ENCODE data around the gene SMIM44. TPM values are rescaled to one million over a fixed set of nuclear protein-coding genes. Genes with fewer than 3 reads are reported as not detected.

Gene SMIM44
- polyA plus RNA-seq, result not detected in 2 replicates

DNA sequence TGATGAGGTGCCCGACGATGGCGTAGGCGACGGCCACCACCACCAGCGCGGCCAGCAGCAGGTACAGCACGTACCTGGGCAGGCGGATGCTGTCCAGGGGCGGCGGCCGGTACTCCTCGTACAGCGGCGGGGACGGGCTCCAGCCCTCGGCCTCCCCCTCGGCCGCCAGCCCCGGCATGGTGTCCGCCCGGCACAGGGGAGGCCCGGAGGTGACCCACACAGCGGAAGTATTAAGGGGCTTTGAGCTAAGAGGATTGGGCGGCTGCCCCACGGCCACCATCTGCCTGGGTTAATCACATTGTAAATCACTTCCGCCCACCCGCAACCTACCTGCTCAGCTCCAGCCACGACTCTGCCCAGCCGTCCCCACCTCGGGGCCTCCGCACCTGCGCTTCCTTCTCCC lies at the start of gene SMIM44:
Gene SMIM44 (minus strand): TSS at position 216 of the 403 bp plus-strand sequence. CDS start 38 bp downstream, at position 178.

GRCh38 chr19:3505598-3506383 lies 22.6 kb upstream of the SMIM44 start, which contains the start of gene FZR1:
Gene FZR1 (plus strand): TSS chr19:3506311. CDS start chr19:3522990, 16,679 bp downstream.

DNA sequence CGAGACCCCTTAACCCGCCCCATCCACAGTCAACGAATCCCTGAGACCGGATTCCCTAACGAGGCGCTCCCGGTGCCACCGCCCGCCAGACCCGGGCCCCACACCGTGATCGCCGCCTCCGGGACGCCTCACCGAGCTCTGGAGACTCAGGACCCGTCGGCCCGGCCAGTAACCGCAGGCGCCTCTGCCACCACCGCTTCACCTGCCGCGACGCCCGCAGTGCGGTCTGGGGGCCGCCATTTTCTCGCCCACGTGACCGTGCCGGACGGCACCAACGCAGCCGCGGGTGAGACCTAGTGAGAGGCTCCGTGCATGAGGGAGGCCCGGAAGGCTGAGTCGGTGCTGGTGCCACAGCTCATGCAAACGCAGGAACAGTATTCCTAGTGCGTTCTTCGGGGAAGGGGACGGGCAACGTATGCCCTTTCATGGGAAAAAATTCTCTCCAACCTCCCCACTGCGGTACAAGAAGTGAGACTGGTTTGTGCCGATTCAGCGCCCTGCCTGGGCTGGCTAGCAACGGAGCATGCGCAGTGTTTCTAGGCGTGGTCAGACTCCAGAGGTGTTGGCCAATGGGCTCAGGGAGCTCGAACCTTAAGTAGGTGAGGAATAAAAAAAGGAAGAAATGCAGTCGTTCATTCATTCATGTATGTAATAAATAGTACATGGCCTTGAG lies 17.3 kb upstream of the SMIM44 start, which contains the start of gene DOHH:
Gene DOHH (minus strand): TSS at position 246 of the 673 bp plus-strand sequence. CDS start 3,860 bp downstream, outside the sequence.

DNA sequence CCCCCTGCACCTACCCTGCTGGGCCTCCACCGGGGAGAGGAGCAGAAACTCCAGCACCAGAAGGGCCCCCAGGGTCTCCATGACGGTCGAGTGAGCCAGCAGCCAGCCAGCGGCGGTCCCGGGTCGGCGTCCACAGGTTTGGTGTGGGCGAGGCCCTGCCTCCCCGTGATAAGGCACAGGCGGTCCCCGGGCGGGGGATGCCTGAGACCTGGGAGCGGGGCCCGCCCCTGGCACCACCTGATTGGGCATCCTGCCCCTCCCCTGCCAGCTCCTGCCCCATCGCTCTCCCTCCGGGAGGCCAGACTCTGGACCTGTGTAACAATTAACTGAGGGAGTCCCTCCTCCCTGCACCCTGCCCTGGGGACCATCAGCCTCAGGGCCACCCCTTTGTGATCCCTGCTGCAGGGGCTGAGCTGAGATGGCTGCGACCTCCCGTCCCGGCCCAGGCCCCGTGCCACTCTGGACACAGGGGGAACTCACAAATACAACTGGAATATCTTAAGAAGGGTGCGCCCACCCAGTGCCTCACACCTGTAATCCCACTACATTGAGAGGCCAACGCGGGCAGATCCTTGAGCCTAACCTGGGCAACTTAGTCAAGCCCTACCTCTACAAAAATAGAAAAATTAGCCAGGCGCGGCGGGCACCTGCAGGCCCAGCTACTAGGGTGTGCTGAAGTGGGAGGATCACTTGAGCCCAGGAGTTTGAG lies 2.7 kb downstream of the SMIM44 start, which contains the start of gene SMIM24:
Gene SMIM24 (minus strand): TSS at position 143 of the 709 bp plus-strand sequence. CDS start 62 bp downstream, at position 81.

Other genes starting within 250 kb of the SMIM44 start
- gene NFIC, start 116.9 kb downstream of the SMIM44 start, polyA plus RNA-seq, result 1.4 and 5.7 TPM in 2 replicates
- 3.3 TPM in 1 of 2 replicates, not detected in the other for gene SMIM24, start 2.9 kb downstream of the SMIM44 start, polyA plus RNA-seq
- 0.27 and 0.31 TPM in 2 replicates for gene DOHH, start 17.2 kb upstream of the SMIM44 start, polyA plus RNA-seq
- gene FZR1, start 22.9 kb upstream of the SMIM44 start, polyA plus RNA-seq, result 0.38 and 1.2 TPM in 2 replicates
- gene TEKTIP1, start 55.7 kb upstream of the SMIM44 start, polyA plus RNA-seq, result not detected in 2 replicates
- gene MFSD12, start 74.1 kb upstream of the SMIM44 start, polyA plus RNA-seq, result 1.3 and 2.6 TPM in 2 replicates
- 0.35 and 1.9 TPM in 2 replicates for gene HMG20B, start 89.5 kb upstream of the SMIM44 start, polyA plus RNA-seq
- gene GIPC3, start 102.0 kb upstream of the SMIM44 start, polyA plus RNA-seq, result not detected in 2 replicates
- not detected in 2 replicates for gene TBXA2R, start 123.4 kb upstream of the SMIM44 start, polyA plus RNA-seq
- 0.78 and 3.6 TPM in 2 replicates for gene CACTIN, start 143.3 kb upstream of the SMIM44 start, polyA plus RNA-seq
- 2.9 and 6.6 TPM in 2 replicates for gene PIP5K1C, start 217.0 kb upstream of the SMIM44 start, polyA plus RNA-seq
- gene TJP3, start 224.9 kb upstream of the SMIM44 start, polyA plus RNA-seq, result not detected in 2 replicates

Data from Purkinje cell (primary cell).